GM12878 (cell line): Measurements from ENCODE around the gene PCYT1B. TPM values are rescaled to one million over a fixed set of nuclear protein-coding genes. Genes with fewer than 3 reads are reported as not detected.

Experiments used
- ASH2L ChIP-seq: fragments of 300-600, 200-600 bp; sonication (generic); IDR thresholded peaks from 2 replicates; pipeline ENCODE4 v1.6.1; 2017; ENCODE audit warnings: low read depth, mild to moderate bottlenecking, borderline replicate concordance
- ATF2 ChIP-seq: IDR thresholded peaks from 2 replicates; pipeline ENCODE4 v1.6.1; 2012; ENCODE audit warnings: low read length, inconsistent platforms
- BHLHE40 ChIP-seq, 2 experiments: fragments of 450-650 bp in 1 of 2; IDR thresholded peaks; 2 replicates each; pipeline ENCODE4 v1.6.1; 2011 to 2017; ENCODE audit warnings: low read depth in 2 of 2, borderline replicate concordance in 1 of 2, improper control_type of control experiment in 1 of 2, low read length in 1 of 2, mild to moderate bottlenecking in 1 of 2
- CBFB ChIP-seq: IDR thresholded peaks from 2 replicates; pipeline ENCODE4 v1.6.1; 2016; ENCODE audit warnings: antibody characterized with exemption, low read depth
- CBX5 ChIP-seq: sonication (generic); IDR thresholded peaks from 2 replicates; pipeline ENCODE4 v1.6.1; 2016; ENCODE audit warnings: low read depth, moderate library complexity, mild to moderate bottlenecking, inconsistent platforms
- CEBPZ ChIP-seq: fragments of 150-350 bp; IDR thresholded peaks from 2 replicates; pipeline ENCODE4 v1.6.1; 2016; ENCODE audit warnings: low read depth, low read length
- CHD1 ChIP-seq: IDR thresholded peaks from 2 replicates; pipeline ENCODE4 v1.6.1; 2012; ENCODE audit warnings: low read depth, low read length, improper control_type of control experiment
- HDGF ChIP-seq: fragments of 450-650 bp; IDR thresholded peaks from 2 replicates; pipeline ENCODE4 v1.6.1; 2016; ENCODE audit warnings: antibody characterized with exemption
- IRF4 ChIP-seq: IDR thresholded peaks from 2 replicates; pipeline ENCODE4 v1.6.1; 2011; ENCODE audit warnings: low read depth, low read length
- KAT2A ChIP-seq: conservative IDR thresholded peaks from 2 replicates; pipeline ENCODE4 v1.6.1; 2011; ENCODE audit warnings: low read depth, low read length; ENCODE audit not compliant: control insufficient read depth
- LARP7 ChIP-seq: fragments of 450-650 bp; IDR thresholded peaks from 2 replicates; pipeline ENCODE4 v1.6.1; 2017; ENCODE audit warnings: mild to moderate bottlenecking
- MTA3 ChIP-seq: IDR thresholded peaks from 2 replicates; pipeline ENCODE4 v1.6.1; 2012; ENCODE audit warnings: low read length, inconsistent platforms, borderline replicate concordance
- NFYB ChIP-seq: IDR thresholded peaks from 2 replicates; pipeline ENCODE4 v1.6.1; 2011; ENCODE audit warnings: low read depth, mild to moderate bottlenecking, low read length, improper control_type of control experiment, moderate library complexity; ENCODE audit not compliant: insufficient read depth
- NKRF ChIP-seq: fragments of 450-650 bp; conservative IDR thresholded peaks from 2 replicates; pipeline ENCODE4 v1.6.1; 2017; ENCODE audit warnings: mild to moderate bottlenecking, moderate library complexity
- PKNOX1 ChIP-seq: fragments of 450-650 bp; IDR thresholded peaks from 2 replicates; pipeline ENCODE4 v1.6.1; 2016; ENCODE audit warnings: mild to moderate bottlenecking
- PML ChIP-seq: IDR thresholded peaks from 2 replicates; pipeline ENCODE4 v1.6.1; 2012; ENCODE audit warnings: low read length, inconsistent platforms
- RAD51 ChIP-seq: fragments of 450-650 bp; IDR thresholded peaks from 2 replicates; pipeline ENCODE4 v1.6.1; 2016; ENCODE audit warnings: moderate library complexity, mild to moderate bottlenecking, inconsistent platforms
- SMAD1 ChIP-seq: fragments of 450-650 bp; IDR thresholded peaks from 2 replicates; pipeline ENCODE4 v1.6.1; 2018; ENCODE audit warnings: mild to moderate bottlenecking, low read depth; ENCODE audit not compliant: partially characterized antibody
- SMAD5 ChIP-seq: IDR thresholded peaks from 2 replicates; pipeline ENCODE4 v1.6.1; 2016; ENCODE audit warnings: antibody characterized with exemption, low read depth
- STAT3 ChIP-seq: IDR thresholded peaks from 2 replicates; pipeline ENCODE4 v1.6.1; 2011; ENCODE audit warnings: low read depth, low read length, improper control_type of control experiment
- TAF1 ChIP-seq: IDR thresholded peaks from 2 replicates; pipeline ENCODE4 v1.6.1; 2011; ENCODE audit warnings: mild to moderate bottlenecking, low read depth, low read length, borderline replicate concordance
- YBX1 ChIP-seq: fragments of 450-650 bp; IDR thresholded peaks from 2 replicates; pipeline ENCODE4 v1.6.1; 2016; ENCODE audit warnings: antibody characterized with exemption
- ZNF217 ChIP-seq: fragments of 450-650 bp; IDR thresholded peaks from 2 replicates; pipeline ENCODE4 v1.6.1; 2017; ENCODE audit warnings: antibody characterized with exemption, mild to moderate bottlenecking
- polyA plus RNA-seq, 11 experiments: library from polyadenylated mRNA; depleted of rRNA in 4 of 11; unstranded in 6 of 11; stranded (reverse) in 5 of 11; fragments of >200 nt; fragmentation: Nextera tagmentation in 4 of 11; fragmentation: Illumina TruSeq in 1 of 11; extraction: Ambion mirVana in 4 of 11; extraction: Trizol in 1 of 11; gene quantifications; 1 replicate in 1 of 11; 2 replicates in 10 of 11; pipeline versions ENCODE4 v1.2.1 to v1.2.3, GENCODE V29; 2011 to 2016; ENCODE audit warnings: inconsistent platforms in 2 of 11, missing spikeins in 2 of 11, low read depth in 1 of 11
- total RNA-seq, 4 experiments: library from RNA; depleted of rRNA in 3 of 4; stranded (reverse); fragments of >200 nt in 3 of 4; fragmentation: Illumina TruSeq in 1 of 4; extraction: Trizol in 1 of 4; gene quantifications; 2 replicates each; pipeline versions ENCODE4 v1.2.1 to v1.2.3, GENCODE V29; 2013 to 2021

The PCYT1B gene
- total and polyA plus RNA-seq, 10 of the 15 experiments (the other 5 are each of a cell fraction or from before 2014, with no cell fraction given): 0.10 TPM; not detected in 9

GRCh38 chrX:24693453-24694202 lies 46.5 kb upstream of the PCYT1B start, which contains the start of gene POLA1 (continued):
- TF ChIP-seq TAF1 (peak; percentile 34; the same call in 1 of the 2 replicates), RAD51 (no peak), NFYB (peak; percentile 77), CBX5 (no peak), BHLHE40 (IDR thresholded peaks at IDR 0.05; ENCODE audit: borderline replicate concordance in 1 of 2, low read depth in 2 of 2, low read length in 1 of 2) (peak in 1 of 2 experiments; percentile 46; a peak in 2 of 4 replicates), MTA3 (no peak), CEBPZ (no peak), YBX1 (no peak), HDGF (no peak), SMAD5 (no peak), IRF4 (no peak), STAT3 (no peak), PKNOX1 (peak; percentile 42; the same call in 1 of the 2 replicates), KAT2A (no peak), ASH2L (no peak), CHD1 (no peak), PML (peak; percentile 61; the same call in 1 of the 2 replicates), CBFB (no peak), ZNF217 (no peak), SMAD1 (no peak), NKRF (peak; percentile 64), LARP7 (no peak), ATF2 (no peak)
